OCI-LY1 (cell line): Measurements from ENCODE around the gene MYH15.

ENCODE experiments used
- H2AFZ ChIP-seq: fragments of 200-600 bp; sonication (generic), shearing (Covaris generic); 2 replicates; pipeline ENCODE4 v1.6.0; 2014; ENCODE audit warnings: antibody characterized with exemption, mild to moderate bottlenecking, low read length
- H3F3A ChIP-seq: fragments of 200-600 bp; sonication (generic), shearing (Covaris generic); 2 replicates; pipeline ENCODE4 v1.6.0; 2014; ENCODE audit warnings: mild to moderate bottlenecking, antibody characterized with exemption, low read length, moderate library complexity; ENCODE audit not compliant: insufficient read depth
- H3K27ac ChIP-seq: fragments of 200-600 bp; sonication (generic); 2 replicates; pipeline ENCODE4 v1.5.1; 2014; ENCODE audit warnings: low read length, mixed run types, mild to moderate bottlenecking, low read depth; ENCODE audit not compliant: poor library complexity, severe bottlenecking
- H3K27me3 ChIP-seq: fragments of 200-600 bp; sonication (generic); 2 replicates; pipeline ENCODE4 v1.6.0; 2014; ENCODE audit warnings: antibody characterized with exemption, mild to moderate bottlenecking, low read length, moderate library complexity; ENCODE audit not compliant: insufficient read depth
- H3K36me3 ChIP-seq: fragments of 200-600 bp; sonication (generic); 2 replicates; pipeline ENCODE4 v1.6.1; 2014; ENCODE audit warnings: mild to moderate bottlenecking, antibody characterized with exemption, low read length, moderate library complexity, mixed read lengths; ENCODE audit not compliant: insufficient read depth
- H3K4me1 ChIP-seq: fragments of 200-600 bp; sonication (generic); 2 replicates; pipeline ENCODE4 v1.5.1; 2014; ENCODE audit warnings: mild to moderate bottlenecking, low read length, moderate library complexity; ENCODE audit not compliant: insufficient read depth, severe bottlenecking
- H3K4me2 ChIP-seq: fragments of 200-600 bp; sonication (generic), shearing (Covaris generic); 2 replicates; pipeline ENCODE4 v1.6.1; 2014; ENCODE audit warnings: low read length
- H3K4me3 ChIP-seq: fragments of 200-600 bp; sonication (generic); 2 replicates; pipeline ENCODE4 v1.5.1; 2014; ENCODE audit warnings: low read length, low read depth, mild to moderate bottlenecking, mixed read lengths; ENCODE audit not compliant: poor library complexity, severe bottlenecking
- H3K79me2 ChIP-seq: fragments of 200-600 bp; shearing (Covaris generic); 2 replicates; pipeline ENCODE4 v1.6.1; 2016; ENCODE audit warnings: mixed run types, low read length, mixed read lengths; ENCODE audit not compliant: insufficient read depth
- H3K9ac ChIP-seq: fragments of 200-600 bp; sonication (generic), shearing (Covaris generic); 2 replicates; pipeline ENCODE4 v1.6.1; 2014; ENCODE audit warnings: mild to moderate bottlenecking, low read length, mixed read lengths
- H3K9me2 ChIP-seq: fragments of 200-600 bp; sonication (generic), shearing (Covaris generic); 2 replicates; pipeline ENCODE4 v1.6.1; 2014; ENCODE audit warnings: low read depth, mild to moderate bottlenecking, low read length, mixed read lengths
- H3K9me3 ChIP-seq: fragments of 200-600 bp; shearing (Covaris generic); 2 replicates; pipeline ENCODE4 v1.6.1; 2014; ENCODE audit warnings: low read length, mixed read lengths
- H4K20me1 ChIP-seq: fragments of 200-600 bp; sonication (generic), shearing (Covaris generic); 2 replicates; pipeline ENCODE4 v1.6.0; 2016; ENCODE audit warnings: mild to moderate bottlenecking, low read length; ENCODE audit not compliant: insufficient read depth
- EZH2 ChIP-seq: fragments of 200-600 bp; sonication (generic), shearing (Covaris generic); IDR thresholded peaks from 2 replicates; pipeline ENCODE4 v1.8.0; 2017; ENCODE audit warnings: borderline replicate concordance, mixed run types, mild to moderate bottlenecking, antibody characterized with exemption, low read length, moderate library complexity, mixed read lengths
- TF ChIP-seq, protein P1 (sequence below): fragments of 200-600 bp; sonication (generic), shearing (Covaris generic); IDR thresholded peaks from 2 replicates; pipeline ENCODE4 v1.5.1; 2017; ENCODE audit warnings: mild to moderate bottlenecking, antibody characterized with exemption, low read length, moderate library complexity, mixed read lengths

Gene MYH15

GRCh38 chr3:108442281-108442680, 68.1 kb downstream of the MYH15 start:
- H3K79me2 ChIP-seq: no peaks in the 10 kb centered on the region
- no peak overlapping the region for H3K4me3 ChIP-seq
- no peaks in the 10 kb centered on the region for H4K20me1 ChIP-seq
- no peaks in the 10 kb centered on the region for H3K9me2 ChIP-seq
- no peaks in the 10 kb centered on the region for H3F3A ChIP-seq
- H3K27me3 ChIP-seq: no peaks in the 10 kb centered on the region
- H3K9ac ChIP-seq: no peak overlapping the region
- 0 out of 2 replicates have a peak, but pooled peaks cover 7% of the 10 kb centered on the region for H3K9me3 ChIP-seq
- H3K4me2 ChIP-seq: no peak overlapping the region
- H3K36me3 ChIP-seq: no peaks in the 10 kb centered on the region
- no peak overlapping the region for H2AFZ ChIP-seq
- no peaks in the 10 kb centered on the region for H3K4me1 ChIP-seq
- TF ChIP-seq, protein P1, sequence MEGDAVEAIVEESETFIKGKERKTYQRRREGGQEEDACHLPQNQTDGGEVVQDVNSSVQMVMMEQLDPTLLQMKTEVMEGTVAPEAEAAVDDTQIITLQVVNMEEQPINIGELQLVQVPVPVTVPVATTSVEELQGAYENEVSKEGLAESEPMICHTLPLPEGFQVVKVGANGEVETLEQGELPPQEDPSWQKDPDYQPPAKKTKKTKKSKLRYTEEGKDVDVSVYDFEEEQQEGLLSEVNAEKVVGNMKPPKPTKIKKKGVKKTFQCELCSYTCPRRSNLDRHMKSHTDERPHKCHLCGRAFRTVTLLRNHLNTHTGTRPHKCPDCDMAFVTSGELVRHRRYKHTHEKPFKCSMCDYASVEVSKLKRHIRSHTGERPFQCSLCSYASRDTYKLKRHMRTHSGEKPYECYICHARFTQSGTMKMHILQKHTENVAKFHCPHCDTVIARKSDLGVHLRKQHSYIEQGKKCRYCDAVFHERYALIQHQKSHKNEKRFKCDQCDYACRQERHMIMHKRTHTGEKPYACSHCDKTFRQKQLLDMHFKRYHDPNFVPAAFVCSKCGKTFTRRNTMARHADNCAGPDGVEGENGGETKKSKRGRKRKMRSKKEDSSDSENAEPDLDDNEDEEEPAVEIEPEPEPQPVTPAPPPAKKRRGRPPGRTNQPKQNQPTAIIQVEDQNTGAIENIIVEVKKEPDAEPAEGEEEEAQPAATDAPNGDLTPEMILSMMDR: no peak
- no peak for TF ChIP-seq EZH2
- H3K27ac ChIP-seq: no peak overlapping the region

DNA sequence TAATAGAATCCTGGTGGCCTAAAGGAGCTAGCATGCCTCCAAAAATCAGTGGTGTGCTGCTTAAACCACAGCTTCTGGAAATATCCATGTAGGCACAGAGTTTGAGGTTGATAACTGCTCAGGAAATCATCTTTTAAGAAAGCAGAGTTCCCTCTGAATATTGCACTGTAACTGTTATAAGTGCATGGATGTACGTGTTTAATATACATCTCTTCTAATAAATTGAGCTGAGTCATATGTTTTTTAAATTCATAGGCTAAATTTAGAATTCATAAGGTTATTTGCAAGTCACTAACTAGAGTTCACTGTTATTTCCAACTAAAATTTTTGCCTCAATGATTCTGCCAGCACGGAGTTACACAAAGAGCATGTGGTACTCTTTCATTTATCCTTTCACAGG, 68.9 kb downstream of the MYH15 start:
- Histone ChIP-seq H3K79me2 (no peaks in the 10 kb centered on the region), H3F3A (no peaks in the 10 kb centered on the region), H3K9me2 (no peaks in the 10 kb centered on the region), H3K9me3 (0 out of 2 replicates have a peak, but pooled peaks cover 5% of the 10 kb centered on the region), H3K27ac (no peak overlapping the region), H3K4me1 (no peaks in the 10 kb centered on the region), H3K4me3 (no peak overlapping the region), H3K9ac (no peak overlapping the region), H3K36me3 (no peaks in the 10 kb centered on the region), H3K27me3 (no peaks in the 10 kb centered on the region), H4K20me1 (no peaks in the 10 kb centered on the region), H3K4me2 (no peak overlapping the region), H2AFZ (no peak overlapping the region)
- TF ChIP-seq EZH2: no peak
- TF ChIP-seq, protein P1: no peak

- no peaks in the 10 kb centered on the region for H3K27me3 ChIP-seq
These were observed 69.3 kb downstream of the MYH15 start for GRCh38 chr3:108441071-108441507.

More at GRCh38 chr3:108441071-108441507, 69.3 kb downstream of the MYH15 start:
- no peak overlapping the region for H3K27ac ChIP-seq
- H2AFZ ChIP-seq: no peak overlapping the region
- no peak overlapping the region for H3K4me3 ChIP-seq
- H3K79me2 ChIP-seq: no peaks in the 10 kb centered on the region
- no peaks in the 10 kb centered on the region for H3K9me2 ChIP-seq
- H4K20me1 ChIP-seq: no peaks in the 10 kb centered on the region
- no peaks in the 10 kb centered on the region for H3F3A ChIP-seq
- H3K4me1 ChIP-seq: no peaks in the 10 kb centered on the region
- no peak overlapping the region for H3K4me2 ChIP-seq
- no peak overlapping the region for H3K9ac ChIP-seq
- H3K9me3 ChIP-seq: 0 out of 2 replicates have a peak, but pooled peaks cover under 1% of the 10 kb centered on the region
- no peaks in the 10 kb centered on the region for H3K36me3 ChIP-seq
- TF ChIP-seq, protein P1: no peak
- TF ChIP-seq EZH2: no peak
